Pancreas (tissue), 10 donors: ENCODE results near the gene SEL1L3. TPM values are rescaled to one million over a fixed set of nuclear protein-coding genes. Genes with fewer than 3 reads are reported as not detected.

ENCODE experiments used
- ATAC-seq, 4 donors: fragments of 200-7000 bp; cut with Tn5 transposase; one replicate each; pipeline versions ENCODE4 v1.8.0 to v1.9.1; 2020; ENCODE audit warnings: mild to moderate bottlenecking in 4 of 4, moderate library complexity in 4 of 4
- DNase-seq, 6 donors: peaks; one replicate each; pipeline ENCODE4 v3.0.0-alpha.2; 2020
- FAIRE-seq: peaks from 2 replicates; lab custom pipeline; 2012; peaks lifted over from hg19 to GRCh38; lab: Jason Lieb, UNC
- H3K27ac ChIP-seq, 4 donors: fragments of 200-600 bp; sonication (generic); 1 replicate in 3 of 4; 2 replicates in 1 of 4; pipeline versions ENCODE4 v1.5.0 to v1.8.0; 2020
- H3K27me3 ChIP-seq, 4 donors: fragments of 200-600 bp; one replicate each; pipeline ENCODE4 v1.8.0; 2021
- H3K36me3 ChIP-seq, 3 donors: fragments of 200-600 bp; sonication (generic) in 1 of 3; one replicate each; pipeline versions ENCODE4 v1.5.0 to v1.8.0; 2020 to 2021
- H3K4me1 ChIP-seq, 3 donors: fragments of 200-600 bp; one replicate each; pipeline ENCODE4 v1.8.0; 2021
- H3K4me3 ChIP-seq, 4 donors: fragments of 200-600 bp; sonication (generic) in 2 of 4; one replicate each; pipeline versions ENCODE4 v1.5.0 to v1.8.0; 2020 to 2021
- H3K9me3 ChIP-seq, 4 donors: fragments of 200-600 bp; one replicate each; pipeline ENCODE4 v1.8.0; 2021
- WGBS, 2 donors: extraction: QIAGEN DNeasy Blood & Tissue Kit; methylation state at CpG; one replicate each; pipeline ENCODE4 v1.1.7; 2013; 5-methylcytosine and 5-hydroxymethylcytosine counted together
- intact Hi-C, 3 donors: fragments of 100-400 bp; cut with DNase I; formaldehyde crosslinking; loops; one replicate each; pipeline versions ENCODE4 v1.11.1 to v1.14.2; 2022
- polyA plus RNA-seq, 2 donors: library from polyadenylated mRNA; stranded (reverse); fragments of 200-250 nt; gene quantifications; one replicate each; pipeline ENCODE4 v1.2.3, GENCODE V29; 2013
- total RNA-seq, 6 donors: library from RNA; stranded (reverse); fragmentation: NEBNext Ultra II Directional in 4 of 6; extraction: Animal tissue kit (Norgen Biotek cat#: 25700) in 4 of 6; gene quantifications; one replicate each; pipeline versions ENCODE4 v1.2.1 to v1.2.4, GENCODE V29; 2021 to 2023
- TF ChIP-seq, protein P1 (sequence below), 4 donors: fragments of 200-600 bp; sonication (generic) in 3 of 4; IDR thresholded peaks; one replicate each; pipeline versions ENCODE4 v1.5.0 to v1.8.0; 2021; ENCODE audit warnings: antibody characterized with exemption in 4 of 4
- donor health status: healthy with polysubstance abuse.
- donor health status: DM: no; HTN: no; CAD: no; lungs with moderate emphysema.
- donor health status: DM: no; HTN: no; CAD: no.
- donor health status: control.
- donor health status: control.
- donor health status: Bipolar disorder and iron deficiency.
- donor health status: DM: yes; HTN: yes; CAD: no.
- donor health status: DM: no; HTN: no; CAD: no.
- donor health status: DM: no; HTN: no; CAD: no.
- donor health status: DM: yes; HTN: yes; CAD: no.

The SEL1L3 gene
- total and polyA plus RNA-seq, 8 donors: 18.4 to 76.7 (median 41.0) TPM

DNA sequence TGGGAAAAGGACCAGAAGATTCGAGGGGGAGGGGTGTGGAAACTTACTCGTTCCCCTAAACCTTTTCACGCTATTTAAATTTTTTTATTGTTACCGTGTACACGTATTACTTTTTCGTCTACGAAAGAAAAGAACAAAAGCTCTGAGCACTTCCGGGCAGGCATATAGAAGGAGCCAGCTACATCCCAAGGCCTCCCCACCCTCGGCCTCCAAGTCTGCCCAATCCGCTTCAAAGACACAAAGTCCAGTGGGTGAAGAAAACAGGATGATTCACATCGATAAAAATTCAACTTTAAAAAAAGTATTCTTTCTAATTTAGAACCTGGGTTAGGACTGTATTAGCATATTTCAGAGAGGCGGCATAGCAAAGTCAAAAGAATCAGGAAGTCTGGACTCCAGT lies 23.1 kb downstream of the SEL1L3 start:
- no peaks in the 10 kb centered on the region for H3K36me3 ChIP-seq
- no peak overlapping the region for H3K27ac ChIP-seq
- intact Hi-C loops: no loop called here
- TF ChIP-seq, protein P1, sequence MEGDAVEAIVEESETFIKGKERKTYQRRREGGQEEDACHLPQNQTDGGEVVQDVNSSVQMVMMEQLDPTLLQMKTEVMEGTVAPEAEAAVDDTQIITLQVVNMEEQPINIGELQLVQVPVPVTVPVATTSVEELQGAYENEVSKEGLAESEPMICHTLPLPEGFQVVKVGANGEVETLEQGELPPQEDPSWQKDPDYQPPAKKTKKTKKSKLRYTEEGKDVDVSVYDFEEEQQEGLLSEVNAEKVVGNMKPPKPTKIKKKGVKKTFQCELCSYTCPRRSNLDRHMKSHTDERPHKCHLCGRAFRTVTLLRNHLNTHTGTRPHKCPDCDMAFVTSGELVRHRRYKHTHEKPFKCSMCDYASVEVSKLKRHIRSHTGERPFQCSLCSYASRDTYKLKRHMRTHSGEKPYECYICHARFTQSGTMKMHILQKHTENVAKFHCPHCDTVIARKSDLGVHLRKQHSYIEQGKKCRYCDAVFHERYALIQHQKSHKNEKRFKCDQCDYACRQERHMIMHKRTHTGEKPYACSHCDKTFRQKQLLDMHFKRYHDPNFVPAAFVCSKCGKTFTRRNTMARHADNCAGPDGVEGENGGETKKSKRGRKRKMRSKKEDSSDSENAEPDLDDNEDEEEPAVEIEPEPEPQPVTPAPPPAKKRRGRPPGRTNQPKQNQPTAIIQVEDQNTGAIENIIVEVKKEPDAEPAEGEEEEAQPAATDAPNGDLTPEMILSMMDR (IDR thresholded peaks at IDR 0.05): no peak
- 93 to 96% methylated on average over 12 of the region's 12 CpGs for WGBS, 2 donors
- DNase-seq (no peak), ATAC-seq (no peak), FAIRE-seq (no peak)
- no peaks in the 10 kb centered on the region for H3K9me3 ChIP-seq
- no peaks in the 10 kb centered on the region for H3K27me3 ChIP-seq
- H3K4me3 ChIP-seq: no peak overlapping the region
- H3K4me1 ChIP-seq: peaks cover 0 to 12% (median 0%) of the 10 kb centered on the region in 3 donors

DNA sequence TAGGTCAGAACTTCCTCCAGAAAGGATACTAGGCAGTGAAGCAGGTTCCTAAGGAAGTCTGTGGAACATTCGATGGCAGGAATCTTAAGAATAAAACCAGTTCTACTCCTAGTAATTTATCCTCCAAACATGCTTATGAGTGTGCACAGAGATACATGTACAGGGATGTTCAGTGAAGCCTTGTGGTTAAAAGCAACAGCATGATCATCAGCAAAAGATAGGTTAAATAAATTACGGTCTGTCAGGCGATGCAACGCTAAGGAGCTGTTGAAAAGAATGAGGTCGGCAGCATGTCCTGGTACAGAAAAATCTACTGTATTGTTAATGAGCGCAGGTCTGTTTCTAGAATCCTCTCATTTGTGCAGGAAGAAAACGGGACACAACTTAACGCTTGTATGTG lies 23.6 kb downstream of the SEL1L3 start:
- no peak for FAIRE-seq
- Histone ChIP-seq H3K27ac (no peak overlapping the region), H3K4me1 (peaks cover 0 to 13% (median 0%) of the 10 kb centered on the region in 3 donors), H3K36me3 (no peaks in the 10 kb centered on the region), H3K9me3 (no peaks in the 10 kb centered on the region), H3K4me3 (no peak overlapping the region), H3K27me3 (no peaks in the 10 kb centered on the region)
- DNase-seq: no peak
- intact Hi-C loops: no loop called here
- no peak for ATAC-seq
- TF ChIP-seq, protein P1 (IDR thresholded peaks at IDR 0.05): no peak
- WGBS, 2 donors: 87 to 91% methylated on average over 8 of the region's 8 CpGs

DNA sequence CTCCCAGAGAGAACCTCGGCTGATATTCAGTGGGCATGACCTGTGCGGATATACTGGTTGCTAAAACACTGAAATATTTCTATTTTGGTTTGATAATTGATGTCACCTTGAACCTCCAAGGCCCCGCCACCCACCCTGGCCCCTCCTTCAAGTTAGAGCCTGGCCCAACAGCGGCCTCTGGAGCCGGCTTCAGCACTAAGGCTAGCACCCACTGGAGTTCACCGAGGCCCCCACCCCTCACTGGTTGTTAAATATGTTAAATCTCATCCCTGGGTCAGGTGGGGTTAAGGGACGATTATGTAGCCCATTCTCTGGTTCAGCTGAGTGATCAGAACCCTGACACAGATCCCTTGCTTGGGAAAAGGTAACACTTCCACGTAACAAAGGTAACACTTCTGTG lies 24.3 kb downstream of the SEL1L3 start:
- intact Hi-C loops: no loop called here
- DNase-seq (no peak), FAIRE-seq (no peak), ATAC-seq (no peak)
- TF ChIP-seq, protein P1 (IDR thresholded peaks at IDR 0.05): no peak
- H3K27me3 ChIP-seq: no peaks in the 10 kb centered on the region
- no peak overlapping the region for H3K27ac ChIP-seq
- peaks cover 0 to 10% (median 0%) of the 10 kb centered on the region in 3 donors for H3K4me1 ChIP-seq
- H3K9me3 ChIP-seq: no peaks in the 10 kb centered on the region
- no peak overlapping the region for H3K4me3 ChIP-seq
- 84 to 89% methylated on average over 8 of the region's 8 CpGs for WGBS, 2 donors
- no peaks in the 10 kb centered on the region for H3K36me3 ChIP-seq

DNA sequence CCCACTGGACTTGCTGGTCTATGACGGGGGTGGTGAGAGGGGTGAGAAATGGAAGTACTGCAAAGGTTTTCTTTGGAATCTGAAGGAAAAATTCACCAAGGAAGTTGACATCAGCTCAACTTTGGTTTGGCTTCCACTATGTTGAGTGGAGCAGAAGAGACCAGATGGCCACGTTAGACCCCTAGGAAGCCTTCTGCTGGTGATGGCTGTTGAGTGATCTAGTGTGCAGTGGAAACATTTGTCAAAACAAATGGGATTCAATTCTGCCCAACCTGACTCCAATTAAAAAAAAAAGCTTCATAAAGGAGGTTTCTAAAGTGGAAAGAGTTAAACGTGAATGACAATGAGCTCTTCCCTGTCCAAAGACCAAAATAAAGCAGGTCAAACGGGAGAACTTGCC lies 25.7 kb downstream of the SEL1L3 start:
- Histone ChIP-seq H3K4me1 (peaks cover 0 to 16% (median 5%) of the 10 kb centered on the region in 3 donors), H3K27me3 (no peaks in the 10 kb centered on the region), H3K4me3 (no peak overlapping the region), H3K27ac (no peak overlapping the region), H3K36me3 (no peaks in the 10 kb centered on the region), H3K9me3 (no peaks in the 10 kb centered on the region)
- intact Hi-C loops: no loop called here
- TF ChIP-seq, protein P1 (IDR thresholded peaks at IDR 0.05): no peak
- DNase-seq (no peak), ATAC-seq (no peak), FAIRE-seq (no peak)
- 89 to 91% methylated on average over 4 of the region's 4 CpGs for WGBS, 2 donors

DNA sequence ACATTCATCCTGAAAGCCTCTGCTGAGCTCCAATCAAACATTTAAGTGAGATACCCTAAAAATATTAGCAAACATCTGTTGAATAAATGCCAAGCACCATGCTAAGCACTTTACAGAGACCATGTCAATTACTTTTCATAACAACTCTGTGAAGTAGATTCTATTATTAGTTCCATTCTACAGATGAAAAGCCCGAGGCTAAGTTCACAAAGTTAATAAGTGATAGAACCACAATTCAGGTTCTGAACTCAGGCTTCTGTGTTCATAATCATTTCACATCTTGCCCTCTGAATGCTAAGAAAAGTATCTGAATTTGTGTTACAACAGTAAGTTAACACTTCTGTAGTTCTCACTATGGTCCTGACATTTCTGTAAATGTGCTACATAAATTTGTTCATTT lies 27.4 kb downstream of the SEL1L3 start:
- Histone ChIP-seq H3K27ac (no peak overlapping the region), H3K27me3 (no peaks in the 10 kb centered on the region), H3K4me3 (no peak overlapping the region), H3K9me3 (no peaks in the 10 kb centered on the region), H3K36me3 (no peaks in the 10 kb centered on the region), H3K4me1 (peaks cover 0 to 16% (median 5%) of the 10 kb centered on the region in 3 donors)
- 49 to 73% methylated on average over 1 of the region's 1 CpG for WGBS, 2 donors
- ATAC-seq (no peak), DNase-seq (no peak), FAIRE-seq (no peak)
- intact Hi-C loops: no loop called here
- TF ChIP-seq, protein P1 (IDR thresholded peaks at IDR 0.05): no peak
